GM20000 (cell line): ENCODE results near the gene SERINC3.

ENCODE experiments used
- DNase-seq: peaks from one replicate; pipeline ENCODE4 v3.0.0; 2012; ENCODE audit warnings: low spot score
- TF ChIP-seq, protein P1 (sequence below): IDR thresholded peaks from 2 replicates; pipeline ENCODE4 v1.5.1; 2012; ENCODE audit warnings: mild to moderate bottlenecking, control low read depth; ENCODE audit errors: extremely low read depth, missing control alignments

SERINC3 gene

GRCh38 chr20:44533928-44534327, 12.1 kb upstream of the SERINC3 start:
- TF ChIP-seq, protein P1, sequence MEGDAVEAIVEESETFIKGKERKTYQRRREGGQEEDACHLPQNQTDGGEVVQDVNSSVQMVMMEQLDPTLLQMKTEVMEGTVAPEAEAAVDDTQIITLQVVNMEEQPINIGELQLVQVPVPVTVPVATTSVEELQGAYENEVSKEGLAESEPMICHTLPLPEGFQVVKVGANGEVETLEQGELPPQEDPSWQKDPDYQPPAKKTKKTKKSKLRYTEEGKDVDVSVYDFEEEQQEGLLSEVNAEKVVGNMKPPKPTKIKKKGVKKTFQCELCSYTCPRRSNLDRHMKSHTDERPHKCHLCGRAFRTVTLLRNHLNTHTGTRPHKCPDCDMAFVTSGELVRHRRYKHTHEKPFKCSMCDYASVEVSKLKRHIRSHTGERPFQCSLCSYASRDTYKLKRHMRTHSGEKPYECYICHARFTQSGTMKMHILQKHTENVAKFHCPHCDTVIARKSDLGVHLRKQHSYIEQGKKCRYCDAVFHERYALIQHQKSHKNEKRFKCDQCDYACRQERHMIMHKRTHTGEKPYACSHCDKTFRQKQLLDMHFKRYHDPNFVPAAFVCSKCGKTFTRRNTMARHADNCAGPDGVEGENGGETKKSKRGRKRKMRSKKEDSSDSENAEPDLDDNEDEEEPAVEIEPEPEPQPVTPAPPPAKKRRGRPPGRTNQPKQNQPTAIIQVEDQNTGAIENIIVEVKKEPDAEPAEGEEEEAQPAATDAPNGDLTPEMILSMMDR, result no peak
- DNase-seq, result no peak

DNA sequence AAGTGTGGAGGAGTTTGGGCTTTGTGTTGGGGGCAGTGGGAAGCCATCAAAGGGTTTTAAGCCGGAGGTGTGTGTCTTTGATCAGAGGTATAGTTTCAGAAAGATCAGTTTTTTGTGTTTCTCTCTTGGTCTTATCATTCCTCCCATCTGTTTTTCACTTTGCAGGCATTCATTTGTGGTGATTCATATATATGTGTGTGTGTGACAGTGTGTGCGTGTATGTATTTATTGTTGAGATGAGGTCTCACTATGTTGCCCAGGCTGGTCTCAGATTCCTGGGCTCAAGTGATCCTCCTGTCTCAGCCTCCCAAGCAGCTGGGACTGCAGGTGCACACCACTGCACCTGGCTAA, 11.1 kb upstream of the SERINC3 start:
- TF ChIP-seq, protein P1, result no peak
- DNase-seq, result no peak

DNA sequence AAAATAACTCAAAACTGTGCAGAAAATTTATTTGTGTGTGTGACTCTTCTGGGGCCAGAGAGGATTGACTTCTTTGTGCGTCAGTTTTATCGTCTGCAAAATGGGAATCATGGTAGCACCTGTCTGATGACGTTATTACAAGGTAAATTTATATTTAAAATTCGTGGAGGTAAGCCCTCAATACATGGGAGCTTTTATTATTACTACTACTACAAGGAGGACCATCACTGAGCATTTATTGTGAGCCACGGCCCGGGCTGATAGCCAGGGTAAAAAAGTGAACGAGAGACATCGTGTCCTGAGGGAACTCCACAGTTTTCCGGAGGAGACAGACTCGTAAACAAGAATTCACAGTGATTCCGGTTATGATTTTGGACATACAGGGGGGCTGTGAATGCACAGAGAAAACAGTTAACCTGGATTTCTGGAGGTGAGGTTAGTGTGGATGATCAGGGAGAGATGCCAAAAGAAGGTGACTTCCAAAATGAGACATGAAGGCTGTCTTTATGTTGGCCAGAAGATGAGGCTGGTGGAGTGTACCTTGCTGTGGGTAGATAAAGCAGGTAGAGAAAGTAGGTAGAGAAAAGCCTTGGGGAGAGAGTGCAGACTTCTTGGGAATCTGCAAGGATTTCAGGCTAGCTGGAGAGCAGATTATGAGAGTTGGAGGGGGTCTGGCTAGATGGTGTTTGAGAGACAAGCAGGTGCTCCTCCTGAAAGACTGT, 10.6 kb upstream of the SERINC3 start:
- DNase-seq, result peak; percentile 21
- TF ChIP-seq, protein P1, result no peak

DNA sequence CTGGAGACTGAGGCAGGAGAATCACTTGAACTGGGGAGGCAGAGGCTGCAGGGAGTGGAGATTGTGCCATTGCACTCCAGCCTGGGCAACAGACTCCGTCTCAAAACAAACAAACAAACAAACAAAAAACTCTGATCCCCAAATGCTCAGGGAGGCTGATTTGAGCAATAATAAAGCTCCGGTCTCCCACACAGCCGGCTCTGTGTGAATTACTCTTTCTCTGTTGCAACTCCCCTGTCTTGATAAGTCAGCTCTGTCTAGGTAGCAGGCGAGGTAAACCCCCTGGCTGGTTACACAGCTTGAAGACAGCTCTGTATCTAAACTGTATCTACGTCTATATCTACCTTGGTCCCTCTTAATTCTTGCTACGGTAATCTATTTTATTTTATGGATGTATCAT, 6.4 kb upstream of the SERINC3 start:
- TF ChIP-seq, protein P1, result no peak
- DNase-seq, result no peak

GRCh38 chr20:44527716-44528199, 5.9 kb upstream of the SERINC3 start:
- no peak for DNase-seq
- TF ChIP-seq, protein P1, result no peak

DNA sequence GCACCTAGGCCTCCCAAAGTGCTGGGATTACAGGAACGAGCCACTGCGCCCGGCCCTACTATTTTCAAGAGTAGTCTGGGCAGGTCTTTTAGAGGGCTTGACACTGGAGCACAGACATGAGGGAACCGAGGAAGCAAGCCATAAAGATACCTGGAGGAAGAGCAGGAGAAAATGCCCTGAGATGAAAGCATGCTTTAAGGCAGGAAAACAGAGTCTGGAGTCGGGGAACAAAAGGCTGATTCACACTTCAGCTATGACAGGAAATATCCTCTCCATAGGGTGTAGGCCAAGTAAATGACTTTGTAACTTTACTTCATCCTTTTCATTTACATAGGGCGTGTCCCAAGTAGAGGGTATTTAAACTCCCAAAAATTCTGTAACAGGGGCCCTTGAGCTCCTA, 4.3 kb upstream of the SERINC3 start:
- no peak for DNase-seq
- TF ChIP-seq, protein P1, result no peak

DNA sequence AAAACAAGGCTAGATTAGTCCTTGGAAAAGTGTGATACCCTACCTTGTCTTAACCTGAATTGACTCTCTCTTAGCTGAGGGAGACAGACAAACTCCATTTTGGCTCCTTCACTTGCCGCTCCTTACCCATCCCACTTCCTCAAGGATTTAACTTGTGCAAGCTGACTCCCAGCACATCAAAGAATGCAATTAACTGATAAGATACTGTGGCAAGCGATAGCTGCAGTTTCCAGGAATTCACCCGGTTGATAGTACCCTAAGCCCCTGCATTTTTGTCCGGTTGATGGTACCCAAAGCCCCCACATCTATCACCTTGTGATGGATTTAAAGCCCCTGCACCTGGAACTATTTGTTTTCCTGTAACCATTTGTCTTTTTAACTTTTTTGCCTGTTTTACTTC, 1.9 kb upstream of the SERINC3 start:
- TF ChIP-seq, protein P1, result no peak
- DNase-seq, result no peak
